A673 (cell line): ENCODE results near the gene SUPT4H1.

Experiments used
- EZH2 ChIP-seq: fragments of 200-600 bp; sonication (generic); IDR thresholded peaks from 2 replicates; pipeline ENCODE4 v1.6.1; 2017; ENCODE audit warnings: borderline replicate concordance, low read depth, mild to moderate bottlenecking, mixed read lengths, antibody characterized with exemption, low read length; ENCODE audit not compliant: poor library complexity, severe bottlenecking
- TF ChIP-seq, protein P1 (sequence below): fragments of 300-800, 200-600 bp; sonication (generic); conservative IDR thresholded peaks from 2 replicates; pipeline ENCODE4 v1.5.1; 2017; ENCODE audit warnings: low read depth, mild to moderate bottlenecking, antibody characterized with exemption, low read length, moderate library complexity, mixed read lengths

DNA sequence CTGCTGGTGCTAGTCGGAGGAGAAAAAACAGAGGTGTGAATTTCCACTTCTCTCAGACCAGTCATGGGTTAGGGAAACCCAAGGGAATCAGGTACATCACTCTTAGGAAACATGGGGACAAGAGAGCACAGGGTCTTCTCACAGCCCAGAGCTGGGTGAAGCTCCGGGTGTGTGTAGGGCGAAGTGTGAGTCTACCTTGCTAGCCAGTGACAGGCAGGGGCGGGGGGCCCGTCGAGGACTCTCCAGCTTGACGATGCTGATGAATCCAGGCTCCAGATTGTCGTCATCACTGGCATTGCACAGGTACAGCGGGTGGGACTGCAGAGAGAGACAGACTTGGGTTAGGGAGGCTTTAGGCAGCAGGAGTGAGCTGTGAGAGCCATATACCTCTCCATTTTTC, 18.7 kb upstream of the SUPT4H1 start:
- TF ChIP-seq, protein P1, sequence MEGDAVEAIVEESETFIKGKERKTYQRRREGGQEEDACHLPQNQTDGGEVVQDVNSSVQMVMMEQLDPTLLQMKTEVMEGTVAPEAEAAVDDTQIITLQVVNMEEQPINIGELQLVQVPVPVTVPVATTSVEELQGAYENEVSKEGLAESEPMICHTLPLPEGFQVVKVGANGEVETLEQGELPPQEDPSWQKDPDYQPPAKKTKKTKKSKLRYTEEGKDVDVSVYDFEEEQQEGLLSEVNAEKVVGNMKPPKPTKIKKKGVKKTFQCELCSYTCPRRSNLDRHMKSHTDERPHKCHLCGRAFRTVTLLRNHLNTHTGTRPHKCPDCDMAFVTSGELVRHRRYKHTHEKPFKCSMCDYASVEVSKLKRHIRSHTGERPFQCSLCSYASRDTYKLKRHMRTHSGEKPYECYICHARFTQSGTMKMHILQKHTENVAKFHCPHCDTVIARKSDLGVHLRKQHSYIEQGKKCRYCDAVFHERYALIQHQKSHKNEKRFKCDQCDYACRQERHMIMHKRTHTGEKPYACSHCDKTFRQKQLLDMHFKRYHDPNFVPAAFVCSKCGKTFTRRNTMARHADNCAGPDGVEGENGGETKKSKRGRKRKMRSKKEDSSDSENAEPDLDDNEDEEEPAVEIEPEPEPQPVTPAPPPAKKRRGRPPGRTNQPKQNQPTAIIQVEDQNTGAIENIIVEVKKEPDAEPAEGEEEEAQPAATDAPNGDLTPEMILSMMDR = no peak
- no peak for TF ChIP-seq EZH2
